ENCODE data around the gene SPEG.

GRCh38 chr2:219405958-219406860, 28.4 kb upstream of the SPEG start:
- TF ChIP-seq CTCF (conservative IDR thresholded peaks at IDR 0.05) (no peak), ZFX (IDR thresholded peaks at IDR 0.05) (no peak)

Data from C4-2B (cell line).